ENCODE data around the gene SHISA9. TPM values are rescaled to one million over a fixed set of nuclear protein-coding genes. Genes with fewer than 3 reads are reported as not detected.

SHISA9 gene
- total and polyA plus RNA-seq, 2 of the 4 experiments (the other 2 are of a cell fraction): under 0.01 TPM; not detected in 1

DNA sequence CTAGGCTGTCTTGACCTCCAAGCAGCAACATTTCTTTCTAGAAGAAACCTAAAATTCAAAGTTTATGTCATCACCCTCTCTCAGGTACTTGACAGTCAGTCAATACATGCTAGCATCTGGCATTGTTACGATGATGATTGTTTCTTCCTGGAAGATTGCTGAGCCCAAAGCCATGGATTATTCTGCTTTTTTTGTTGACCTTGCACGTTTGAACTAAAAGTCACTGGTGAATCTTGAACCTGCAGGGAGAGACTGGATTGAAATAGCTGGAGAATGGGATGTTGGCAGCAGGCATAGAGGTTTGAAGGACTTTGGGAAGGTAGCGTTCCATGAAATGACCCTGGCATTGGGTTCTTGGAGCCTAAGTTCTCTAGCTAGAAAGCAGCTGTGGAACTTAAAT, 42.9 kb downstream of the SHISA9 start:
- H3K4me3 ChIP-seq (ENCODE audit: insufficient read depth, low read depth, low read length): no peak overlapping the region
- H3K56ac ChIP-seq (ENCODE audit: extremely low read depth, insufficient read depth, low read length): no peak overlapping the region
- TF ChIP-seq NFE2L2 (IDR thresholded peaks at IDR 0.05; ENCODE audit: low read depth, low read length): no peak
- no peak for TF ChIP-seq BHLHE40 (IDR thresholded peaks at IDR 0.05; ENCODE audit: low read depth, low read length)
- TF ChIP-seq, protein P1, sequence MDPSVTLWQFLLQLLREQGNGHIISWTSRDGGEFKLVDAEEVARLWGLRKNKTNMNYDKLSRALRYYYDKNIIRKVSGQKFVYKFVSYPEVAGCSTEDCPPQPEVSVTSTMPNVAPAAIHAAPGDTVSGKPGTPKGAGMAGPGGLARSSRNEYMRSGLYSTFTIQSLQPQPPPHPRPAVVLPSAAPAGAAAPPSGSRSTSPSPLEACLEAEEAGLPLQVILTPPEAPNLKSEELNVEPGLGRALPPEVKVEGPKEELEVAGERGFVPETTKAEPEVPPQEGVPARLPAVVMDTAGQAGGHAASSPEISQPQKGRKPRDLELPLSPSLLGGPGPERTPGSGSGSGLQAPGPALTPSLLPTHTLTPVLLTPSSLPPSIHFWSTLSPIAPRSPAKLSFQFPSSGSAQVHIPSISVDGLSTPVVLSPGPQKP (IDR thresholded peaks at IDR 0.05; ENCODE audit: borderline replicate concordance, low read depth, low read length): no peak
- no peak for TF ChIP-seq MAZ (IDR thresholded peaks at IDR 0.05; ENCODE audit: borderline replicate concordance, low read depth, low read length)
- TF ChIP-seq RCOR1 (IDR thresholded peaks at IDR 0.05; ENCODE audit: insufficient replicate concordance, low read length): no peak
- TF ChIP-seq CEBPB (IDR thresholded peaks at IDR 0.05; ENCODE audit: low read depth, low read length): no peak
- TF ChIP-seq, protein P2, sequence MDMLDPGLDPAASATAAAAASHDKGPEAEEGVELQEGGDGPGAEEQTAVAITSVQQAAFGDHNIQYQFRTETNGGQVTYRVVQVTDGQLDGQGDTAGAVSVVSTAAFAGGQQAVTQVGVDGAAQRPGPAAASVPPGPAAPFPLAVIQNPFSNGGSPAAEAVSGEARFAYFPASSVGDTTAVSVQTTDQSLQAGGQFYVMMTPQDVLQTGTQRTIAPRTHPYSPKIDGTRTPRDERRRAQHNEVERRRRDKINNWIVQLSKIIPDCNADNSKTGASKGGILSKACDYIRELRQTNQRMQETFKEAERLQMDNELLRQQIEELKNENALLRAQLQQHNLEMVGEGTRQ (IDR thresholded peaks at IDR 0.05; ENCODE audit: low read depth, low read length): no peak
- TF ChIP-seq MAFK (IDR thresholded peaks at IDR 0.05; ENCODE audit: low read depth, low read length): no peak
- no peak for TF ChIP-seq SMC3 (IDR thresholded peaks at IDR 0.05; ENCODE audit: low read depth, low read length)
- TF ChIP-seq CHD1 (IDR thresholded peaks at IDR 0.05; ENCODE audit: low read depth, low read length): no peak
- TF ChIP-seq MXI1 (IDR thresholded peaks at IDR 0.05; ENCODE audit: borderline replicate concordance, low read depth, low read length): no peak
- TF ChIP-seq RFX5 (IDR thresholded peaks at IDR 0.05; ENCODE audit: low read depth, low read length): no peak
- TF ChIP-seq RAD21 (IDR thresholded peaks at IDR 0.05; ENCODE audit: low read length): no peak
- TF ChIP-seq FOS (IDR thresholded peaks at IDR 0.05; ENCODE audit: low read depth, low read length): no peak
- TF ChIP-seq, protein P3, sequence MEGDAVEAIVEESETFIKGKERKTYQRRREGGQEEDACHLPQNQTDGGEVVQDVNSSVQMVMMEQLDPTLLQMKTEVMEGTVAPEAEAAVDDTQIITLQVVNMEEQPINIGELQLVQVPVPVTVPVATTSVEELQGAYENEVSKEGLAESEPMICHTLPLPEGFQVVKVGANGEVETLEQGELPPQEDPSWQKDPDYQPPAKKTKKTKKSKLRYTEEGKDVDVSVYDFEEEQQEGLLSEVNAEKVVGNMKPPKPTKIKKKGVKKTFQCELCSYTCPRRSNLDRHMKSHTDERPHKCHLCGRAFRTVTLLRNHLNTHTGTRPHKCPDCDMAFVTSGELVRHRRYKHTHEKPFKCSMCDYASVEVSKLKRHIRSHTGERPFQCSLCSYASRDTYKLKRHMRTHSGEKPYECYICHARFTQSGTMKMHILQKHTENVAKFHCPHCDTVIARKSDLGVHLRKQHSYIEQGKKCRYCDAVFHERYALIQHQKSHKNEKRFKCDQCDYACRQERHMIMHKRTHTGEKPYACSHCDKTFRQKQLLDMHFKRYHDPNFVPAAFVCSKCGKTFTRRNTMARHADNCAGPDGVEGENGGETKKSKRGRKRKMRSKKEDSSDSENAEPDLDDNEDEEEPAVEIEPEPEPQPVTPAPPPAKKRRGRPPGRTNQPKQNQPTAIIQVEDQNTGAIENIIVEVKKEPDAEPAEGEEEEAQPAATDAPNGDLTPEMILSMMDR (conservative IDR thresholded peaks at IDR 0.05; ENCODE audit: low read depth, low read length): no peak
- no peak overlapping the region for H2AK5ac ChIP-seq (ENCODE audit: low read depth, low read length)
- no peak overlapping the region for H3K4ac ChIP-seq (ENCODE audit: low read depth, low read length)
- in situ Hi-C loops (cut with MboI; ENCODE audit: low sequenced_read_pairs) (no loop called here), dilution Hi-C loops (cut with HindIII; ENCODE audit: low sequenced_read_pairs, unreplicated experiment) (no loop called here), intact Hi-C loops (cut with micrococcal nuclease) (no loop called here)
- H2BK120ac ChIP-seq (ENCODE audit: low read depth, low read length): no peak overlapping the region
- H3K4me1 ChIP-seq (ENCODE audit: control insufficient read depth, insufficient read depth, low read length): no peaks in the 10 kb centered on the region
- no peak overlapping the region for H3K9ac ChIP-seq (ENCODE audit: low read depth, low read length)
- H2AFZ ChIP-seq (replicated peaks; ENCODE audit: low read length, poor library complexity): no peak overlapping the region
- no peak overlapping the region for H3K18ac ChIP-seq (ENCODE audit: low read depth, low read length)
- H3K4me2 ChIP-seq (ENCODE audit: low read depth, low read length): no peak overlapping the region
- H3K27ac ChIP-seq (ENCODE audit: insufficient read depth, low read length): no peak overlapping the region
- no peak overlapping the region for H3K14ac ChIP-seq (replicated peaks; ENCODE audit: low read depth, low read length)
- no peak overlapping the region for H4K5ac ChIP-seq (ENCODE audit: low read depth, low read length)
- H3K9me1 ChIP-seq (ENCODE audit: insufficient read depth, low read length): no peaks in the 10 kb centered on the region
- H4K20me1 ChIP-seq (ENCODE audit: insufficient read depth, low read length): no peaks in the 10 kb centered on the region
- no peaks in the 10 kb centered on the region for H3K79me1 ChIP-seq (ENCODE audit: low read depth in 1 of 2, low read length in 2 of 2)
- H3K36me3 ChIP-seq (ENCODE audit: control insufficient read depth, insufficient read depth, low read length): no peaks in the 10 kb centered on the region
- no peaks in the 10 kb centered on the region for H3K27me3 ChIP-seq (ENCODE audit: control insufficient read depth, insufficient read depth, low read length)
- no peak overlapping the region for H2BK15ac ChIP-seq (ENCODE audit: low read depth, low read length)
- no TSS peak for BruUV-seq (replicated peaks)
- peaks cover 18% of the 10 kb centered on the region; the same call in 1 of the 2 replicates for H3K9me3 ChIP-seq (ENCODE audit: control insufficient read depth, insufficient read depth, low read length)
- H3K23ac ChIP-seq (ENCODE audit: low read depth, low read length): no peak overlapping the region
- H2BK5ac ChIP-seq (ENCODE audit: low read depth, low read length, poor library complexity, severe bottlenecking): no peak overlapping the region
- H2BK20ac ChIP-seq (ENCODE audit: low read depth, low read length): no peak overlapping the region
- DNase-seq (no peak), ATAC-seq (ENCODE audit: low read depth) (no peak)
- no peak overlapping the region for H2AK9ac ChIP-seq (replicated peaks; ENCODE audit: low read depth, low read length, poor library complexity)
- CTCF ChIA-PET: no interaction called here
- WGBS, 2 experiments (ENCODE audit: extremely low coverage in 2 of 2, insufficient read length in 1 of 2): 0% methylated on average over 1 of the region's 3 CpGs; no CpG with 5 or more reads in 1 of the 2 experiments
- no peak overlapping the region for H4K8ac ChIP-seq (ENCODE audit: low read depth in 2 of 2, low read length in 2 of 2)
- H4K91ac ChIP-seq (ENCODE audit: insufficient read depth, low read depth, low read length): no peak overlapping the region
- POLR2A ChIA-PET (ENCODE audit: unreplicated experiment): no interaction called here
